Measurements from ENCODE around the gene NUDCD3.

The NUDCD3 gene

DNA sequence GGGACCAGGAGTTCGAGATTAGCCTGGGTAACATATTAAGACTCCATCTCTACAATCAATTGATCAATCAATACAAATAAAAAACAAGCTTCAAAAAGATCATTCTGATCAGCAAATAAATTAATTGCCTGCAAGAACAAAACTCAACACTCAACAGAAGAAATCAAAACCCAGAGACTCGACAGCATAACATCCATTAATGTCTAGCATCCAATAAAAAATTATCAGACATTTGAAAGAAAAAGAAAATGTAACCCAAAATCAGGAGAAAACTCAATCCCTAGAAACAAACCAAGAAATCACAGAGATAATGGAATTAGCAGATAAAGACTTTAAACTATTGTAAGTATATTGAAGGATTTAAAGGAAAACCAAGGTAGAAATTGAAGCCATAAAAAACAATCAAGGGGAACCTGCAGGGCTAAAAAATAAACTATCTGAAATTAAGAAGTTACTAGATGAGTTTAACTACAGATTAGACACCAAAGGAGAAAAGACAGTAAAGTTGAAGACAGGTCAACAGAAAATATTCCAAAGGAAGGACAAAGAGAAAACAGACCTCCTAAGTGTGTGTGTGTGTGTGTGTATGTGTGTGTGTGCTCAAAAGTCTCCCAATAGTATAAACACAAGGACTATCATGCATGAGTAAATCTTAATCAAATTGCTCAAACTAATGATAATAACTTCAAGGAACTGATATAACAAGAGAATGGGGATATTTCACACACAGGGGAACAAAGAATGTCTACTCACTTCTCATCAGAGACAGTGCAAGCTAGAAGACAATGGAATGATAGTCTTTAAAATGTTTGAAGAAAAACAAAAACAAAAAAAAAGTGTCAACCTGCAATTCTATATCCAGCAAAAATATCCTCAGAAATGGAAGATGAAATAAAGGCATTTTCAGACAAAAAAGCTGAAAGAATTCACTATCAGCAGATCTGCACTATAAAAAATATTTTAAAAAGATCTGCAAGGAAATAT, 7.7 kb downstream of the NUDCD3 start:
- FAIRE-seq (no peak), DNase-seq (ENCODE audit: insufficient read length, low spot score) (no peak)

- FAIRE-seq = no peak
- DNase-seq (ENCODE audit: insufficient read length, low spot score) = no peak
Measured at GRCh38 chr7:44477938-44478337, 12.5 kb downstream of the NUDCD3 start.

GRCh38 chr7:44477063-44477830, 13.2 kb downstream of the NUDCD3 start:
- FAIRE-seq = peak; percentile 60
- DNase-seq (ENCODE audit: insufficient read length, low spot score) = peak; percentile 70

DNA sequence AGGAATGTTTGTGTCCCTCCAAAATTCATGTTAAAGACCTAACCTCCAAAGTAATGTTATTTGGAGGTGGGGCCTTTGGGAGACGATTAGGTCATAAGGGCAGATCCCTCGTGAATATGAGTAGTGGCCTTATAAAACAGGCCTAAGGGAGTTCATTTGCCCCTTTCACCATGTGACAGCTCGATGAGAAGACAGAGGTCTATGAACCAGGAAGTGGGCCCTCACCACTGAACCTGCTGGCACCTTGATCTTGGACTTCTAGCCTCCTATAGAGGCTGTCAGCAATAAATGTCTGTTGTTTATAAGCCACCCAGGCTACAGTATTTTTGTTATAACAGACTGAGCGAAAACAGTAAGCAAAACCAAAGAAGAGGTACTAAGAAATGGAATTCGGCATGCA, 14.1 kb downstream of the NUDCD3 start:
- DNase-seq (ENCODE audit: insufficient read length, low spot score) = no peak
- FAIRE-seq = no peak

DNA sequence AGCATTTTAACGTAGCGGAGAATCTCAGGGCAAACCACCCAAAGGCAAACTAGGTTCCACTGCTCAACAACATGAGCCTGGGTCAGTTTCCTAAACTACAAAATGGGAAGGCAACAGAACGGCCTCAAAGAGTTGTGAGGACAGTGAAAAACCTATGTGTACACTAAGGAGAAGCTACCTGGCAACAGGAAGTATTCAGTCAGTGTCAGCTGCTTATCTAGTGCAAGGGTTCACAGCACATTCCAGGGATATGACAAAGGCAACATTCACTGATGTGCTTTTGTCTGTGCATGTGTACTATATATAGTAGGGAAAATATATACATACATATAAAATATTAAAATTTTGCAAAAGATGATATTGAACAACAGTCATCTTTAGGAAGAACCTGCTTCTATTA, 17.2 kb downstream of the NUDCD3 start:
- FAIRE-seq = no peak
- peak; percentile 29 for DNase-seq (ENCODE audit: insufficient read length, low spot score)

- DNase-seq (ENCODE audit: insufficient read length, low spot score) (no peak), FAIRE-seq (no peak)
Measured at GRCh38 chr7:44472843-44473242, 17.6 kb downstream of the NUDCD3 start.

DNA sequence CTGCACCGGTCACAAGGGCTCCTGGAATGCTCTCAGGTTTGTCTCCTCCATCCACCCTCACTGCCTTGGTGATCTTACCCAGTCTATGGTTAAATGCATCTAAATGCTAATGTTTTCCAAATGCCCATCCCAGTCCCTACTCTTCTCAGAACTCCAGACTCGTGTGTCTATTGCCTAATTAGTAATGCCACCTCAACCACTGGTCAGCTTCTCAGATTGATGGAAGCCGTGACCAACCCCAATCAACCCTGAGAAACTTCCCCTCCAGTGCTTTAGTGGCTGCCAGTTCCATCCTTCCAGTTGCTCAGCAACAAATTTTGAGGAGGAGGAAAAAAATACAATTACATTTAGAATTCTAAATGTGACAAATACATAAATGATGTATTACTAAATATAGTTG, 18.6 kb downstream of the NUDCD3 start:
- FAIRE-seq (no peak), DNase-seq (ENCODE audit: insufficient read length, low spot score) (no peak)

DNA sequence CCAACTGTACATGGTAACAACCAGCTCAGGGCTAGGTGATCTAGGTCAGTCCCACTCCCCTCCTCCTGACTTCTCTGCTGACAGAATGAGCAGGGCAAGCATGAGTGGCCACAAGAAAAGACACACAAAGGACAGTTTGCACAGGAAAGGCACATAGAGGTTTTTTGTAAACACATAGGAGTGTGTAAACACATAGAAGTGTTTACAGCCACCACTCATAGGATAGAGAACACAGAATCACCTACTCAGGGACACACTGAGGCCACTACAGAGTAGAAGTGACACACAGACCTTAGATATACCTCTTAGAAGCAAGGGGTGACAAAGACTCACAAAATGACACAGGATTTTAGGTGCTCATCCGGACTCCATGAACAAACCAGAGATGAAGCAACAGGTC, 19.0 kb downstream of the NUDCD3 start:
- FAIRE-seq (no peak), DNase-seq (ENCODE audit: insufficient read length, low spot score) (no peak)

DNA sequence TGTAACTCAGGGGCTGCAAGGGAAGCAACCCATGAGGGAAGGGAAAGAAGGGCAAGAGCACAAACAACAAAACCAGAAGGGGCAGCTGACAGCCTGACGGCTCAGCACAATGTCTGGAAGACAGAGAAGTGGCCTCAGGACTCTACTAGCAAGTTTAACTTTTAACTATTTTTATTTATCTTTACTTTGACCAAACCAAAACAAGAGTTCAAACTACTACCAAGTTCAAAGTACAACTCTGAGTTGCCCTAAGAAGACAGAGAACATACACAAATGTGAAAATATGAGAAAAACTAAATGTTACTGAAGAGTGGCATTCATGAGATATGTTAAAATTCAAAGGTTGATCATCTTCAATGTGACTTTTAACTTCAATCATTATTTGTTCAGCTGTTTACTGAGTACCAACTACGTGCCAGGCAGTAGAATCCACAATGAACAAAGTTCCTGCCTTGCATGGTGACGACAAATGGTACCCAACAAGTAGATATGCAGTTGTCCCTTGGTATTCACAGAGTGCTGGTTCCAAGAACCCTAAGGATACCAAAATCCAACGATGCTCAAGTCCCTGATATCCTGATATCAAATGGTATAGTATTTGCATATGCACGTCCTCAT, 19.7 kb downstream of the NUDCD3 start:
- FAIRE-seq (no peak), DNase-seq (ENCODE audit: insufficient read length, low spot score) (no peak)

DNA sequence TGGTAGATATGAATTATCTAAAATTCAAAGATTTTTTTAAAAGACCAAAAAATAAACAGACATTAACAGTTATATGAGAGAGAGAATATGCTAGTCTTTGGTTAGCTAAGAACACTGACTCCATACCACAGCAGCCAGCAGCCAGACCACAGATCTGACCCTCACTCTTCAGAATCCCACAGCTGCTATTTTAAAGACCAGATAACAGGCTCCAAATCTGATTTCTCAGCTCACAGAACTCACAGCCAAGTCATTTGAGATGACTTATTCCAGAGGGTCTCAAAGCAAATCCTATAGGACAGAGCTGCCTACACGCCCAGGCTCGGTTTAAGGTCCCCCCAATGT, 20.4 kb downstream of the NUDCD3 start:
- FAIRE-seq = no peak

DNA sequence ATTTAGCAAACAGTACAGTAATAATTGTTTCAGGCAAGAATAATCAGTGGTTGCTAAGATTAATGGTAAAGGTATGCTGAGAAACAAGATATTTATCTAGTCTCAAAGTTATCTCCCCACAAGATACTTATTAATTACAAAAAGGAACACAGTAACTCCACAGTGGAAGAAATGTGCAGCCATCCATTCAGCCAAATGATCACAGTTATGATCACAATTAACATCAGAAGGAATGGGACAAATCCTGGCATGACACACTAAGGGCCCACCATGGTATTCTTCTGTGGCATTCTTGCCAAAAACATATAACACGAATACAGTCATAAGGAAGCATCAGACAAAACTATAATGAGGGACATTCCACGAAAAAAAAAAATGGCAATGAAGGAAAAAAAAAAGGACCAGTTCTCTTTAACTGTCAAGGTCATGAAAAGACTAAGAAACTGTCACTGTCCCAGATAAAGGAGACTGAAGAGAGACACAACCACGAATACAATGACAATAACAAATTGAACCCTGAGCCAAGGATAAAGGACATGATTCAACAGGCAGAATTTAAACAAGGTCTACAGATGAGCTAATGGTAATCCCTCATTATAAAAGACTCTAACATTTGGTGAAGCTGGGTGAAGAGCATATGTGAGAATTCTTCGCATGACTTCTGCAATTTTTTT, 20.9 kb downstream of the NUDCD3 start:
- FAIRE-seq (no peak), DNase-seq (ENCODE audit: insufficient read length, low spot score) (no peak)

More for the DNA sequence above, 20.4 kb downstream of the NUDCD3 start:
- no peak for DNase-seq (ENCODE audit: insufficient read length, low spot score)

GRCh38 chr7:44467217-44467548, 23.3 kb downstream of the NUDCD3 start:
- DNase-seq (ENCODE audit: insufficient read length, low spot score) (no peak), FAIRE-seq (no peak)

- DNase-seq (ENCODE audit: insufficient read length, low spot score) = no peak
- FAIRE-seq = no peak
Measured at GRCh38 chr7:44466300-44467216, 23.9 kb downstream of the NUDCD3 start.

DNA sequence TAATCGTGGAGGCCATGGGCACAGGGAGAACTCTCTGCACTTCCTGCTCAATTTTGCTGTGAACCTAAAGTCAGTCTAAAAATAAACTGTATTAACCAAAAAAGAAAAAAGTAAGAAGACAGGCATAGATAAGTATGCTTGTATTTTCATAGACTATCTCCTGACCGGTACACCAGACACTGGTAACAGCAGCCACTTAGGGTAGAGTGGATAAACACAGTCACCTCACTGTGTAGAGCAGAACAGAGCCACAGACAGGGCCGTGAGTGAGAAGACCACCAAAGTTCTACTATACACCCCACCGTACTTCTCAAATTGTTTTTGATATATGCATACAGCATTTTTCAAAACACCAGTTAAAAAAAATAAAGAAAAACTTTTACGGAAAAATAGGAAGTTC, 25.0 kb downstream of the NUDCD3 start:
- DNase-seq (ENCODE audit: insufficient read length, low spot score) (no peak), FAIRE-seq (no peak)

DNA sequence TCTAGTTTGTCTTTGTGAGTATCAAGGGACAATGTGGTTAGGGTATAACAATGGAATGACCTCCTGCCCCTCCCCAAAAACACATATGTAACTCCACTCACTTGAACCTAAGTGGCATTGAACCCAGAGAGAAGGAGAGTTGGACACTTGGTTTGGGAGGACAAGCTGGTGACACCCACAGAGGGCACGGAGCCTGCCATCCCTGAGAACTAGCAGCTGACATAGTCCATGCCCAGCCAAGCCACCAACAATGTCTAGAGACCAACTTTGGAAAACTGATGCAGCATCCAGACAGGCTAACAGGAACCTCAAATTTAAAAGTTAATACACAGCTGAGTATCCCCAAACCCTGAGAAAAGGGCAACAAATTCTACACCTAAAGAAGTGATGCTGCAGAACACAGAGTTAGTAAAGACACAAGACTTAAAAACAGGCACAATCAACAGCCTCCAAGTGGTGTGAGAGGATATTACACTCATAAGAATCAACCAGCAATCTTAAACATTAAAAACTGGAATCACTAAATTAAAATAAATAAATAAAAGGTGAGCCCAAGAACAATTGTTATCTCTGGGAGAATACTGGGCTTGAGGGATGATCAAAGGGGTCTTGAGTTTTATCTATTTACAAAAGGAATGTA, 27.2 kb downstream of the NUDCD3 start:
- no peak for DNase-seq (ENCODE audit: insufficient read length, low spot score)
- FAIRE-seq = no peak

GRCh38 chr7:44461387-44461786, 29.1 kb downstream of the NUDCD3 start:
- FAIRE-seq (no peak), DNase-seq (ENCODE audit: insufficient read length, low spot score) (peak; percentile 23)

- DNase-seq (ENCODE audit: insufficient read length, low spot score) (no peak), FAIRE-seq (no peak)
Measured at GRCh38 chr7:44460325-44460724, 30.1 kb downstream of the NUDCD3 start.

DNA sequence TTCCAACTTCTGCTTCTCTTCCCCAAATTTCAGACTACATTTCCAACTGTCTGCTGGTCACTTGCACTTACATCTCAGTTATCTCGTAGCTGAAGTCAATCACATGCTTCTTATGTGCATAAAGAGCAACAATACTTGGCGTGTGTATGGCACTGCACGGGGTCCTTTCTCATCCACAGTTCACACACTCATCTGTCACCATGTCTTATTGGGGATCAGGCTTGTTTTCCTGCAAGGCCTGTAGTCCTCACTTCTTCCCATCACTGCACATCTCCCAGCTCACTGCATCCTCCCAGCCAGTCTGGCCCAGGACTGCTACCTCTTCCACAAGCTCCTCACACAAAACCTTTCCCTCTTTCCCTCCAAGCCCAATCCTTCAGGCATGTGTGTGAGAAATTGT, 35.3 kb downstream of the NUDCD3 start:
- DNase-seq (ENCODE audit: insufficient read length, low spot score) (no peak), FAIRE-seq (no peak)

DNA sequence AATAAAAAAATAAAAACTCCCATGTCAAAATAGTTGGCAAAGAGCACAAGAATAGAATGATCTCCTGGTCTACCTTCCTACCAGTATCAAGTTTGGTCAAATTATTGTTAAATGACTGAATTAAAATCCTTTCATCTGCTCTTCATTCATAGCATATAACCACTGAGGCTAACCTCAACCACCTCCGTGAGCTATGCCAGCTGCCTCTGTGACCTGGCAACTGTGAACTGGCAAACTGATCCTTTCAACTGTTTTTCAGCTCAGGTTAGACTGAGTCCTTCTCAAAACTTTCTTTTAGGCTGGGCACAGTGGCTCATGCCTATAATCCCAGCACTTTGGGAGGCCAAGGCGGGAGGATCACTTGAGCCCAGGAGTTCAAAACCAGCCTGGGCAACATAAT, 36.1 kb downstream of the NUDCD3 start:
- no peak for FAIRE-seq
- no peak for DNase-seq (ENCODE audit: insufficient read length, low spot score)

DNA sequence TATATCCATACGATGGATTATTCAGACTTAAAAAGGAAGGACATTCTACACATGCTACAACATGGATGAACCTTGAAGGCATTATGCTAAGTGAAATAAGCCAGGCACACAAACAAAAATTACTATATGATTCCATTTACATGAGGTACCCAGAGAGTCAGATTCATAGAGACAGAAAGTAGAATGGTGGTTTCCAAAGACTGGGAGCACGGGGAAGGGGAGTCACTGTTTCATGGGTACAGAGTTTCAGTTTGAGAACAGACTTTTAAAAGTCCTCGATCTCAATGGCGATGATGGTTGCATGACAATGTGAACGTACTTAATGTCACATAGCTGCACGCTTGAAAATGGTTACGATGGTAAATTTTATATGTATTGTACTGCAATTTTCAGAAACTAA, 39.3 kb downstream of the NUDCD3 start:
- DNase-seq (ENCODE audit: insufficient read length, low spot score) = no peak
- FAIRE-seq = no peak

Measured in HTR-8/SVneo (cell line).